ENCODE data around the gene IQCM. TPM values are rescaled to one million over a fixed set of nuclear protein-coding genes. Genes with fewer than 3 reads are reported as not detected.

The IQCM gene
- total RNA-seq, 2 experiments from 2014 or later, result not detected

GRCh38 chr4:149728444-149728843 is 87.2 kb downstream of the IQCM start:
- H3K4me2 ChIP-seq (ENCODE audit: low read length), result no peak overlapping the region
- no peaks in the 10 kb centered on the region for H3K9me2 ChIP-seq (ENCODE audit: insufficient read depth, low read length)
- no peaks in the 10 kb centered on the region for H3K79me2 ChIP-seq (ENCODE audit: insufficient read depth, low read depth, low read length)
- no peaks in the 10 kb centered on the region for H3K4me1 ChIP-seq (ENCODE audit: insufficient read depth, low read length, poor library complexity, severe bottlenecking)
- no peaks in the 10 kb centered on the region for H3K36me3 ChIP-seq (ENCODE audit: insufficient read depth, low read length)
- H4K20me1 ChIP-seq (ENCODE audit: insufficient read depth, low read length), result no peaks in the 10 kb centered on the region
- ChIA-PET CTCF (ENCODE audit: unreplicated experiment) (no interaction called here), POLR2A (interaction anchor here (1.3 kb wide), 1 partner anchor 13 kb away, joined by 3 read pairs; no protein-coding TSS in a partner anchor)
- no peak for DNase-seq (ENCODE audit: low spot score)
- no peaks in the 10 kb centered on the region for H3K9me3 ChIP-seq (ENCODE audit: low read length)
- no peak overlapping the region for H3K27ac ChIP-seq (ENCODE audit: low read depth, low read length, poor library complexity, severe bottlenecking)
- no peak overlapping the region for H2AFZ ChIP-seq (ENCODE audit: low read length)
- no peak overlapping the region for H3K4me3 ChIP-seq (ENCODE audit: low read depth, low read length, poor library complexity, severe bottlenecking)
- intact Hi-C loops (cut with micrococcal nuclease; ENCODE audit: unreplicated experiment), result no loop called here
- TF ChIP-seq CTCF (conservative IDR thresholded peaks at IDR 0.05; ENCODE audit: low read length), result no peak
- no peak for TF ChIP-seq EZH2phosphoT487 (IDR thresholded peaks at IDR 0.05; ENCODE audit: borderline replicate concordance, low read depth, low read length)
- BruUV-seq (replicated peaks), result no TSS peak

GRCh38 chr4:149727663-149728062 is 88.0 kb downstream of the IQCM start:
- DNase-seq (ENCODE audit: low spot score), result no peak
- no peaks in the 10 kb centered on the region for H3K36me3 ChIP-seq (ENCODE audit: insufficient read depth, low read length)
- POLR2A ChIA-PET, result interaction anchor here (1.3 kb wide), 1 partner anchor 14 kb away, joined by 3 read pairs; no protein-coding TSS in a partner anchor
- H3K4me2 ChIP-seq (ENCODE audit: low read length), result no peak overlapping the region
- H3K9me2 ChIP-seq (ENCODE audit: insufficient read depth, low read length), result no peaks in the 10 kb centered on the region
- TF ChIP-seq EZH2phosphoT487 (IDR thresholded peaks at IDR 0.05; ENCODE audit: borderline replicate concordance, low read depth, low read length) (no peak), CTCF (conservative IDR thresholded peaks at IDR 0.05; ENCODE audit: low read length) (no peak)
- CTCF ChIA-PET (ENCODE audit: unreplicated experiment), result no interaction called here
- no peak overlapping the region for H3K27ac ChIP-seq (ENCODE audit: low read depth, low read length, poor library complexity, severe bottlenecking)
- intact Hi-C loops (cut with micrococcal nuclease; ENCODE audit: unreplicated experiment), result no loop called here
- no peak overlapping the region for H3K4me3 ChIP-seq (ENCODE audit: low read depth, low read length, poor library complexity, severe bottlenecking)
- BruUV-seq (replicated peaks), result no TSS peak
- H2AFZ ChIP-seq (ENCODE audit: low read length), result no peak overlapping the region
- no peaks in the 10 kb centered on the region for H3K9me3 ChIP-seq (ENCODE audit: low read length)
- no peaks in the 10 kb centered on the region for H3K79me2 ChIP-seq (ENCODE audit: insufficient read depth, low read depth, low read length)
- no peaks in the 10 kb centered on the region for H4K20me1 ChIP-seq (ENCODE audit: insufficient read depth, low read length)
- no peaks in the 10 kb centered on the region for H3K4me1 ChIP-seq (ENCODE audit: insufficient read depth, low read length, poor library complexity, severe bottlenecking)

- intact Hi-C loops (cut with micrococcal nuclease; ENCODE audit: unreplicated experiment), result no loop called here
- H3K4me3 ChIP-seq (ENCODE audit: low read depth, low read length, poor library complexity, severe bottlenecking), result no peak overlapping the region
- H3K36me3 ChIP-seq (ENCODE audit: insufficient read depth, low read length), result no peaks in the 10 kb centered on the region
- BruUV-seq (replicated peaks), result no TSS peak
- H3K9me2 ChIP-seq (ENCODE audit: insufficient read depth, low read length), result no peaks in the 10 kb centered on the region
- H4K20me1 ChIP-seq (ENCODE audit: insufficient read depth, low read length), result no peaks in the 10 kb centered on the region
- no peaks in the 10 kb centered on the region for H3K79me2 ChIP-seq (ENCODE audit: insufficient read depth, low read depth, low read length)
- no peak overlapping the region for H3K4me2 ChIP-seq (ENCODE audit: low read length)
- H3K9me3 ChIP-seq (ENCODE audit: low read length), result no peaks in the 10 kb centered on the region
- H2AFZ ChIP-seq (ENCODE audit: low read length), result no peak overlapping the region
- H3K4me1 ChIP-seq (ENCODE audit: insufficient read depth, low read length, poor library complexity, severe bottlenecking), result no peaks in the 10 kb centered on the region
- ChIA-PET POLR2A (no interaction called here), CTCF (ENCODE audit: unreplicated experiment) (no interaction called here)
- TF ChIP-seq EZH2phosphoT487 (IDR thresholded peaks at IDR 0.05; ENCODE audit: borderline replicate concordance, low read depth, low read length), result no peak
- no peak for TF ChIP-seq CTCF (conservative IDR thresholded peaks at IDR 0.05; ENCODE audit: low read length)
- DNase-seq (ENCODE audit: low spot score), result no peak
- H3K27ac ChIP-seq (ENCODE audit: low read depth, low read length, poor library complexity, severe bottlenecking), result no peak overlapping the region
These were observed 92.6 kb downstream of the IQCM start for GRCh38 chr4:149723065-149723464.
